ENCODE results near the gene CBX8.

DNA sequence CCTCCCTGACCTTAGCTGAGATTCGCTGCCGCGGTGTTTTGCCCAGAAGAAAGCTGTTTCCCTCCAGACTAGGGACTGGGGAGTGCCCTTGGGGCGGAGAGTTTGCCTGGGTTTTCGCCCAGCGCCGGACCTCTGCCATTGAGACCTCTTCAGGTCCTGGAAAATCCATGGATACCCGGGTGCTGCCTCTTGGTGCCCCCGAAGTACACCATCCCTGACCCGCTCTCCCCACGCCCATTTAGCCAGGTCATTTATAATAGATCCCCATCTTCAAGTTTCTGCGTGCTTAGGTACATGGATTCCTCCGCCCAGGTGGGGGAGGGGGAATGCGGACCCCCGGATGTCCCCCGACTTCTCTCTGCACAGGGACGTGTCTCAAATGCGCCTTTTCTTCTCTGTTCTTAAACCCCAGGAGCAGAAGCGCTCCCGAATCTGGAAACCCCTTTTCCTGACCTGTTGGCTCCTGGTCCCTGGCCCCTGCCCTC lies 15.0 kb upstream of the CBX8 start:
- TF ChIP-seq POLR2A (IDR thresholded peaks at IDR 0.05; ENCODE audit: low read depth) (no peak), EP300 (IDR thresholded peaks at IDR 0.05) (no peak), POLR2AphosphoS5 (IDR thresholded peaks at IDR 0.05) (no peak)
- TF ChIP-seq, protein P1, sequence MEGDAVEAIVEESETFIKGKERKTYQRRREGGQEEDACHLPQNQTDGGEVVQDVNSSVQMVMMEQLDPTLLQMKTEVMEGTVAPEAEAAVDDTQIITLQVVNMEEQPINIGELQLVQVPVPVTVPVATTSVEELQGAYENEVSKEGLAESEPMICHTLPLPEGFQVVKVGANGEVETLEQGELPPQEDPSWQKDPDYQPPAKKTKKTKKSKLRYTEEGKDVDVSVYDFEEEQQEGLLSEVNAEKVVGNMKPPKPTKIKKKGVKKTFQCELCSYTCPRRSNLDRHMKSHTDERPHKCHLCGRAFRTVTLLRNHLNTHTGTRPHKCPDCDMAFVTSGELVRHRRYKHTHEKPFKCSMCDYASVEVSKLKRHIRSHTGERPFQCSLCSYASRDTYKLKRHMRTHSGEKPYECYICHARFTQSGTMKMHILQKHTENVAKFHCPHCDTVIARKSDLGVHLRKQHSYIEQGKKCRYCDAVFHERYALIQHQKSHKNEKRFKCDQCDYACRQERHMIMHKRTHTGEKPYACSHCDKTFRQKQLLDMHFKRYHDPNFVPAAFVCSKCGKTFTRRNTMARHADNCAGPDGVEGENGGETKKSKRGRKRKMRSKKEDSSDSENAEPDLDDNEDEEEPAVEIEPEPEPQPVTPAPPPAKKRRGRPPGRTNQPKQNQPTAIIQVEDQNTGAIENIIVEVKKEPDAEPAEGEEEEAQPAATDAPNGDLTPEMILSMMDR (IDR thresholded peaks at IDR 0.05) = no peak
